HEK293 (cell line): ENCODE measurements around the gene PGBD1.

Experiments used
- BCL11B ChIP-seq: fragments of 450-650 bp; formaldehyde crosslinking; IDR thresholded peaks from 2 replicates; pipeline ENCODE4 v1.5.1; 2016; ENCODE audit warnings: low read depth, missing biosample characterization, missing genetic modification characterization
- EGR2 ChIP-seq: fragments of 450-650 bp; formaldehyde crosslinking; IDR thresholded peaks from 2 replicates; pipeline ENCODE4 v1.5.1; 2016; ENCODE audit warnings: low read depth, missing biosample characterization, missing genetic modification characterization
- SP2 ChIP-seq: fragments of 450-650 bp; formaldehyde crosslinking; IDR thresholded peaks from 2 replicates; pipeline ENCODE4 v1.5.1; 2016; ENCODE audit warnings: missing biosample characterization, missing genetic modification characterization
- SP7 ChIP-seq: fragments of 450-650 bp; formaldehyde crosslinking; IDR thresholded peaks from 2 replicates; pipeline ENCODE4 v1.5.1; 2016; ENCODE audit warnings: missing biosample characterization, missing genetic modification characterization
- YY1 ChIP-seq: fragments of 450-650 bp; formaldehyde crosslinking; IDR thresholded peaks from 2 replicates; pipeline ENCODE4 v1.5.1; 2018; ENCODE audit warnings: missing biosample characterization, missing genetic modification characterization
- ZNF114 ChIP-seq: fragments of 450-650 bp; formaldehyde crosslinking; IDR thresholded peaks from 2 replicates; pipeline ENCODE4 v1.5.0; 2017; ENCODE audit warnings: missing biosample characterization, missing genetic modification characterization
- ZNF2 ChIP-seq: fragments of 450-650 bp; formaldehyde crosslinking; IDR thresholded peaks from 2 replicates; pipeline ENCODE4 v1.5.1; 2016; ENCODE audit warnings: missing biosample characterization, missing genetic modification characterization
- ZNF202 ChIP-seq: fragments of 450-650 bp; formaldehyde crosslinking; IDR thresholded peaks from 2 replicates; pipeline ENCODE4 v1.5.1; 2016; ENCODE audit warnings: missing biosample characterization, missing genetic modification characterization, borderline replicate concordance
- ZNF211 ChIP-seq: fragments of 450-650 bp; formaldehyde crosslinking; IDR thresholded peaks from 2 replicates; pipeline ENCODE4 v1.5.1; 2016; ENCODE audit warnings: low read depth, missing biosample characterization, missing genetic modification characterization
- ZNF248 ChIP-seq: fragments of 450-650 bp; formaldehyde crosslinking; IDR thresholded peaks from 2 replicates; pipeline ENCODE4 v1.5.1; 2017; ENCODE audit warnings: missing biosample characterization, missing genetic modification characterization
- ZNF398 ChIP-seq: fragments of 450-650 bp; formaldehyde crosslinking; IDR thresholded peaks from 2 replicates; pipeline ENCODE4 v1.5.1; 2017; ENCODE audit warnings: missing biosample characterization, missing genetic modification characterization
- ZNF426 ChIP-seq: fragments of 450-650 bp; formaldehyde crosslinking; IDR thresholded peaks from 2 replicates; pipeline ENCODE4 v1.5.1; 2017; ENCODE audit warnings: missing biosample characterization, missing genetic modification characterization, mild to moderate bottlenecking, inconsistent platforms, moderate library complexity
- ZNF513 ChIP-seq: fragments of 450-650 bp; IDR thresholded peaks from 2 replicates; pipeline ENCODE4 v1.5.1; 2018; ENCODE audit warnings: missing biosample characterization, missing genetic modification characterization
- ZNF530 ChIP-seq: fragments of 450-650 bp; formaldehyde crosslinking; IDR thresholded peaks from 2 replicates; pipeline ENCODE4 v1.5.1; 2016; ENCODE audit warnings: low read depth, missing biosample characterization, missing genetic modification characterization
- ZNF560 ChIP-seq: fragments of 450-650 bp; formaldehyde crosslinking; IDR thresholded peaks from 2 replicates; pipeline ENCODE4 v1.5.1; 2017; ENCODE audit warnings: missing biosample characterization, missing genetic modification characterization, borderline replicate concordance
- ZNF571 ChIP-seq: fragments of 450-650 bp; formaldehyde crosslinking; IDR thresholded peaks from 2 replicates; pipeline ENCODE4 v1.5.0; 2017; ENCODE audit warnings: missing biosample characterization, missing genetic modification characterization
- ZNF585B ChIP-seq: fragments of 450-650 bp; formaldehyde crosslinking; IDR thresholded peaks from 2 replicates; pipeline ENCODE4 v1.5.1; 2016; ENCODE audit warnings: missing biosample characterization, missing genetic modification characterization
- ZNF596 ChIP-seq: fragments of 450-650 bp; IDR thresholded peaks from 2 replicates; pipeline ENCODE4 v1.5.0; 2018; ENCODE audit warnings: missing biosample characterization, mild to moderate bottlenecking, missing genetic modification characterization, moderate library complexity
- ZNF621 ChIP-seq: fragments of 450-650 bp; formaldehyde crosslinking; IDR thresholded peaks from 2 replicates; pipeline ENCODE4 v1.5.1; 2017; ENCODE audit warnings: missing biosample characterization, missing genetic modification characterization
- ZNF660 ChIP-seq: fragments of 450-650 bp; IDR thresholded peaks from 2 replicates; pipeline ENCODE4 v1.5.1; 2018; ENCODE audit warnings: missing biosample characterization, mild to moderate bottlenecking, missing genetic modification characterization
- ZNF664 ChIP-seq: fragments of 450-650 bp; formaldehyde crosslinking; IDR thresholded peaks from 2 replicates; pipeline ENCODE4 v1.5.1; 2016; ENCODE audit warnings: missing biosample characterization, missing genetic modification characterization
- ZNF707 ChIP-seq: fragments of 450-650 bp; formaldehyde crosslinking; IDR thresholded peaks from 2 replicates; pipeline ENCODE4 v1.5.1; 2016; ENCODE audit warnings: missing biosample characterization, missing genetic modification characterization
- ZNF791 ChIP-seq: fragments of 450-650 bp; formaldehyde crosslinking; IDR thresholded peaks from 2 replicates; pipeline ENCODE4 v1.5.1; 2016; ENCODE audit warnings: missing biosample characterization, missing genetic modification characterization
- ZNF830 ChIP-seq: fragments of 450-650 bp; IDR thresholded peaks from 2 replicates; pipeline ENCODE4 v1.5.0; 2018; ENCODE audit warnings: missing biosample characterization, missing genetic modification characterization, low read depth, mild to moderate bottlenecking, moderate library complexity
- ZSCAN16 ChIP-seq: fragments of 450-650 bp; formaldehyde crosslinking; IDR thresholded peaks from 2 replicates; pipeline ENCODE4 v1.5.1; 2016; ENCODE audit warnings: missing biosample characterization, missing genetic modification characterization
- ZSCAN5A ChIP-seq: fragments of 450-650 bp; formaldehyde crosslinking; IDR thresholded peaks from 2 replicates; pipeline ENCODE4 v1.5.1; 2016; ENCODE audit warnings: missing biosample characterization, missing genetic modification characterization
- TF ChIP-seq, protein P1 (sequence below): fragments of 450-650 bp; formaldehyde crosslinking; IDR thresholded peaks from 2 replicates; pipeline ENCODE4 v1.5.1; 2016; ENCODE audit warnings: missing biosample characterization, missing genetic modification characterization
- TF ChIP-seq, protein P2 (sequence below): fragments of 450-650 bp; formaldehyde crosslinking; IDR thresholded peaks from 2 replicates; pipeline ENCODE4 v1.5.1; 2016; ENCODE audit warnings: missing biosample characterization, missing genetic modification characterization, borderline replicate concordance

The PGBD1 gene

GRCh38 chr6:28349892-28350737 lies 68.7 kb downstream of the PGBD1 start, which contains the start of gene ZKSCAN3 (continued):
- TF ChIP-seq ZNF513 (tag by site-specific recombination) (0 out of 2 replicates have a peak, but pooled peaks have one; percentile 7), ZNF664 (tag by site-specific recombination) (no peak), ZNF585B (no peak), ZNF426 (tag by site-specific recombination) (no peak), ZNF211 (tag by site-specific recombination) (no peak), ZNF202 (tag by site-specific recombination) (no peak), ZSCAN16 (tag by site-specific recombination) (no peak), ZNF2 (tag by site-specific recombination) (peak; percentile 92), ZNF660 (tag by site-specific recombination) (peak; percentile 66; the same call in 1 of the 2 replicates), ZNF560 (tag by site-specific recombination) (no peak), ZNF621 (tag by site-specific recombination) (no peak), ZNF398 (tag by site-specific recombination) (peak; percentile 91), ZNF791 (no peak), ZNF707 (tag by site-specific recombination) (no peak), ZNF114 (tag by site-specific recombination) (no peak), ZNF571 (tag by site-specific recombination) (no peak), SP2 (tag by site-specific recombination) (peak; percentile 79), ZSCAN5A (tag by site-specific recombination) (no peak), ZNF830 (tag by site-specific recombination) (no peak), ZNF530 (no peak), ZNF596 (tag by site-specific recombination) (no peak), ZNF248 (tag by site-specific recombination) (no peak), SP7 (peak; percentile 88), BCL11B (tag by site-specific recombination) (peak; percentile 62; the same call in 1 of the 2 replicates), YY1 (tag by site-specific recombination) (peak; percentile 20; the same call in 1 of the 2 replicates), EGR2 (tag by site-specific recombination) (0 out of 2 replicates have a peak, but pooled peaks have one; percentile 24)
- TF ChIP-seq, protein P1, sequence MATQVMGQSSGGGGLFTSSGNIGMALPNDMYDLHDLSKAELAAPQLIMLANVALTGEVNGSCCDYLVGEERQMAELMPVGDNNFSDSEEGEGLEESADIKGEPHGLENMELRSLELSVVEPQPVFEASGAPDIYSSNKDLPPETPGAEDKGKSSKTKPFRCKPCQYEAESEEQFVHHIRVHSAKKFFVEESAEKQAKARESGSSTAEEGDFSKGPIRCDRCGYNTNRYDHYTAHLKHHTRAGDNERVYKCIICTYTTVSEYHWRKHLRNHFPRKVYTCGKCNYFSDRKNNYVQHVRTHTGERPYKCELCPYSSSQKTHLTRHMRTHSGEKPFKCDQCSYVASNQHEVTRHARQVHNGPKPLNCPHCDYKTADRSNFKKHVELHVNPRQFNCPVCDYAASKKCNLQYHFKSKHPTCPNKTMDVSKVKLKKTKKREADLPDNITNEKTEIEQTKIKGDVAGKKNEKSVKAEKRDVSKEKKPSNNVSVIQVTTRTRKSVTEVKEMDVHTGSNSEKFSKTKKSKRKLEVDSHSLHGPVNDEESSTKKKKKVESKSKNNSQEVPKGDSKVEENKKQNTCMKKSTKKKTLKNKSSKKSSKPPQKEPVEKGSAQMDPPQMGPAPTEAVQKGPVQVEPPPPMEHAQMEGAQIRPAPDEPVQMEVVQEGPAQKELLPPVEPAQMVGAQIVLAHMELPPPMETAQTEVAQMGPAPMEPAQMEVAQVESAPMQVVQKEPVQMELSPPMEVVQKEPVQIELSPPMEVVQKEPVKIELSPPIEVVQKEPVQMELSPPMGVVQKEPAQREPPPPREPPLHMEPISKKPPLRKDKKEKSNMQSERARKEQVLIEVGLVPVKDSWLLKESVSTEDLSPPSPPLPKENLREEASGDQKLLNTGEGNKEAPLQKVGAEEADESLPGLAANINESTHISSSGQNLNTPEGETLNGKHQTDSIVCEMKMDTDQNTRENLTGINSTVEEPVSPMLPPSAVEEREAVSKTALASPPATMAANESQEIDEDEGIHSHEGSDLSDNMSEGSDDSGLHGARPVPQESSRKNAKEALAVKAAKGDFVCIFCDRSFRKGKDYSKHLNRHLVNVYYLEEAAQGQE (tag by site-specific recombination): peak; percentile 58; the same call in 1 of the 2 replicates
- TF ChIP-seq, protein P2, sequence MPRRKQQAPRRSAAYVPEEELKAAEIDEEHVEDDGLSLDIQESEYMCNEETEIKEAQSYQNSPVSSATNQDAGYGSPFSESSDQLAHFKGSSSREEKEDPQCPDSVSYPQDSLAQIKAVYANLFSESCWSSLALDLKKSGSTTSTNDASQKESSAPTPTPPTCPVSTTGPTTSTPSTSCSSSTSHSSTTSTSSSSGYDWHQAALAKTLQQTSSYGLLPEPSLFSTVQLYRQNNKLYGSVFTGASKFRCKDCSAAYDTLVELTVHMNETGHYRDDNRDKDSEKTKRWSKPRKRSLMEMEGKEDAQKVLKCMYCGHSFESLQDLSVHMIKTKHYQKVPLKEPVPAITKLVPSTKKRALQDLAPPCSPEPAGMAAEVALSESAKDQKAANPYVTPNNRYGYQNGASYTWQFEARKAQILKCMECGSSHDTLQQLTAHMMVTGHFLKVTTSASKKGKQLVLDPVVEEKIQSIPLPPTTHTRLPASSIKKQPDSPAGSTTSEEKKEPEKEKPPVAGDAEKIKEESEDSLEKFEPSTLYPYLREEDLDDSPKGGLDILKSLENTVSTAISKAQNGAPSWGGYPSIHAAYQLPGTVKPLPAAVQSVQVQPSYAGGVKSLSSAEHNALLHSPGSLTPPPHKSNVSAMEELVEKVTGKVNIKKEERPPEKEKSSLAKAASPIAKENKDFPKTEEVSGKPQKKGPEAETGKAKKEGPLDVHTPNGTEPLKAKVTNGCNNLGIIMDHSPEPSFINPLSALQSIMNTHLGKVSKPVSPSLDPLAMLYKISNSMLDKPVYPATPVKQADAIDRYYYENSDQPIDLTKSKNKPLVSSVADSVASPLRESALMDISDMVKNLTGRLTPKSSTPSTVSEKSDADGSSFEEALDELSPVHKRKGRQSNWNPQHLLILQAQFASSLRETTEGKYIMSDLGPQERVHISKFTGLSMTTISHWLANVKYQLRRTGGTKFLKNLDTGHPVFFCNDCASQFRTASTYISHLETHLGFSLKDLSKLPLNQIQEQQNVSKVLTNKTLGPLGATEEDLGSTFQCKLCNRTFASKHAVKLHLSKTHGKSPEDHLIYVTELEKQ: no peak
